ENCODE data around the gene OR4F6. TPM values are rescaled to one million over a fixed set of nuclear protein-coding genes. Genes with fewer than 3 reads are reported as not detected.

Gene OR4F6
- total and polyA plus RNA-seq, 9 of the 15 experiments (the other 6 are each of a cell fraction or from before 2014, with no cell fraction given), result not detected

DNA sequence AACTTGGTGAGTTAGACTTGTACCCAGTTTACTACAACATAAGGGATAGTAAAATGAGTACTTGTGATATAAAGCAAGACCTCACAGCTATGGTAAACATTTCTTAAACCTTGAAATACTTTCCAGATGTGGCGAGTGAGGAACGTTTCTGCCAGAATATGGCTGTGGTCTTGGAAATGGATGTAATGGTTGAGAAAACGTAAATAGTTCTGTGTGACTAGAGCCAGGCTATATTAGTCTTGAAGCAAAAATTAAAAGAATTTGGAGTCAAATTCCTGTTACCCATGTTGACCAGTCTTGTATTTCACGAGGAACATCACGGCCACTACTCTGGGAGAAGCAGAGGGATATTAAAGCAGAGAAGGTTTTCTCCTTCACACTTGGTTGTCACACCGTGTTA lies 23.9 kb downstream of the OR4F6 start:
- no peaks in the 10 kb centered on the region for H4K20me1 ChIP-seq (replicated peaks; ENCODE audit: control insufficient read depth, insufficient read depth, low read length)
- H3K9ac ChIP-seq (ENCODE audit: insufficient read depth in 1 of 2, low read depth in 2 of 2, low read length in 2 of 2), result no peak overlapping the region
- no TSS peak for BruUV-seq (replicated peaks)
- no peaks in the 10 kb centered on the region for H3K9me3 ChIP-seq (replicated peaks; ENCODE audit: control insufficient read depth, insufficient read depth, low read depth, low read length)
- no peak overlapping the region for H3K27ac ChIP-seq (ENCODE audit: extremely low read depth, low read depth, low read length)
- POLR2A ChIA-PET, result no interaction called here
- no peaks in the 10 kb centered on the region for H3K9me1 ChIP-seq (ENCODE audit: control insufficient read depth, insufficient read depth, low read length)
- H3K27me3 ChIP-seq (ENCODE audit: control insufficient read depth in 2 of 2, insufficient read depth in 2 of 2, low read length in 2 of 2), result peaks cover 6 to 12% of the 10 kb centered on the region in 2 experiments; a peak in 3 of 5 replicates
- no peak overlapping the region for H3K4me3 ChIP-seq
- H3K4me2 ChIP-seq (ENCODE audit: insufficient read depth, low read length), result no peak overlapping the region
- CTCF ChIA-PET (ENCODE audit: low intra/inter-chr PET ratio), result no interaction called here
- intact Hi-C loops (cut with micrococcal nuclease), result no loop called here
- no peak for TF ChIP-seq CREB5 (CRISPR knock-in tag; IDR thresholded peaks at IDR 0.05)
- TF ChIP-seq ZNF12 (CRISPR knock-in tag; IDR thresholded peaks at IDR 0.05), result no peak
- no peak for TF ChIP-seq GATAD2A (IDR thresholded peaks at IDR 0.05)
- TF ChIP-seq, protein P1, sequence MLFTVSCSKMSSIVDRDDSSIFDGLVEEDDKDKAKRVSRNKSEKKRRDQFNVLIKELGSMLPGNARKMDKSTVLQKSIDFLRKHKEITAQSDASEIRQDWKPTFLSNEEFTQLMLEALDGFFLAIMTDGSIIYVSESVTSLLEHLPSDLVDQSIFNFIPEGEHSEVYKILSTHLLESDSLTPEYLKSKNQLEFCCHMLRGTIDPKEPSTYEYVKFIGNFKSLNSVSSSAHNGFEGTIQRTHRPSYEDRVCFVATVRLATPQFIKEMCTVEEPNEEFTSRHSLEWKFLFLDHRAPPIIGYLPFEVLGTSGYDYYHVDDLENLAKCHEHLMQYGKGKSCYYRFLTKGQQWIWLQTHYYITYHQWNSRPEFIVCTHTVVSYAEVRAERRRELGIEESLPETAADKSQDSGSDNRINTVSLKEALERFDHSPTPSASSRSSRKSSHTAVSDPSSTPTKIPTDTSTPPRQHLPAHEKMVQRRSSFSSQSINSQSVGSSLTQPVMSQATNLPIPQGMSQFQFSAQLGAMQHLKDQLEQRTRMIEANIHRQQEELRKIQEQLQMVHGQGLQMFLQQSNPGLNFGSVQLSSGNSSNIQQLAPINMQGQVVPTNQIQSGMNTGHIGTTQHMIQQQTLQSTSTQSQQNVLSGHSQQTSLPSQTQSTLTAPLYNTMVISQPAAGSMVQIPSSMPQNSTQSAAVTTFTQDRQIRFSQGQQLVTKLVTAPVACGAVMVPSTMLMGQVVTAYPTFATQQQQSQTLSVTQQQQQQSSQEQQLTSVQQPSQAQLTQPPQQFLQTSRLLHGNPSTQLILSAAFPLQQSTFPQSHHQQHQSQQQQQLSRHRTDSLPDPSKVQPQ (CRISPR knock-in tag; IDR thresholded peaks at IDR 0.05; ENCODE audit: borderline replicate concordance), result no peak
- no peaks in the 10 kb centered on the region for H3K4me1 ChIP-seq (replicated peaks in 1 of 2; ENCODE audit: control insufficient read depth in 2 of 2, insufficient read depth in 2 of 2, low read length in 2 of 2)
- no peaks in the 10 kb centered on the region for H3K36me3 ChIP-seq (ENCODE audit: control insufficient read depth, insufficient read depth, low read length)
- WGBS (ENCODE audit: insufficient coverage, low coverage, missing lambda C conversion rate), result 1% methylated on average over 6 of the region's 6 CpGs
- no peaks in the 10 kb centered on the region for H3K79me2 ChIP-seq (ENCODE audit: control insufficient read depth, insufficient read depth, low read length)
- ATAC-seq (no peak), DNase-seq (ENCODE audit: extremely low read depth in 1 of 4, low spot score in 3 of 4) (no peak), FAIRE-seq (no peak)
- in situ Hi-C loops (cut with MboI), result no loop called here
- H2AFZ ChIP-seq (ENCODE audit: low read depth, low read length), result no peak overlapping the region
